ENCODE results near the gene LRRTM1. TPM values are rescaled to one million over a fixed set of nuclear protein-coding genes. Genes with fewer than 3 reads are reported as not detected.

The LRRTM1 gene
- total and polyA plus RNA-seq, 2 donors (not counting 3 experiments of a cell fraction or from before 2014, with no cell fraction given): not detected

DNA sequence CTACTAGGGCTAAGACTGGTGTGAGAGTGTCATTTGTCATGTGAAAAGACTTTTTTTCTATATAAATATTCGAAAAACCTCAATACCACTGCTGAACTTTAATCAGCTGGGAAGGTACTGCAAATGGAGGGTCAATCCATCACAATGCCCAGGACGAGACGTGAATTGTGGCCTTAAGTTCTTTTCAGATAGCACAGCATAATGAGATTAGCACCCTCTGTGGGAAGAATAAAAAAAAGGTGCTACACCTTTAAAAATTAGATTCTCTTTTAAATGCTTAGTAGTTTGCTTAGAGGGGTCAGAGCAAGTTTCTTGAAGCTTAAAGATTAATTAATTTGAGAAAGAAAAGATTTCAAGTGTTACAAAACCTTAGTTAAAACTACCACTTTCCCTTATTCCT is 5.6 kb downstream of the LRRTM1 start:
- Histone ChIP-seq H3K4me2 (ENCODE audit: insufficient read depth, low read length) (no peak overlapping the region), H3K9ac (replicated peaks; ENCODE audit: extremely low read depth, insufficient read depth, low read length) (no peak overlapping the region), H3K9me3 (replicated peaks; ENCODE audit: control insufficient read depth, insufficient read depth, low read length) (peaks cover 3% of the 10 kb centered on the region), H3K36me3 (ENCODE audit: control insufficient read depth in 2 of 2, extremely low read depth in 1 of 2, insufficient read depth in 2 of 2, low read length in 2 of 2) (no peaks in the 10 kb centered on the region), H3K27me3 (ENCODE audit: control insufficient read depth in 2 of 2, insufficient read depth in 2 of 2, low read length in 2 of 2) (peaks cover 0 to 11% of the 10 kb centered on the region in 2 experiments), H4K20me1 (replicated peaks; ENCODE audit: control insufficient read depth, extremely low read depth, insufficient read depth, low read length) (no peaks in the 10 kb centered on the region), H3K9me1 (replicated peaks; ENCODE audit: control insufficient read depth, extremely low read depth, insufficient read depth, low read length) (no peaks in the 10 kb centered on the region), H3K27ac (ENCODE audit: insufficient read depth, low read depth, low read length) (no peak overlapping the region), H3K79me2 (ENCODE audit: control insufficient read depth, insufficient read depth, low read length) (no peaks in the 10 kb centered on the region), H3K4me1 (ENCODE audit: control insufficient read depth, extremely low read depth, insufficient read depth, low read length) (no peaks in the 10 kb centered on the region), H2AFZ (ENCODE audit: low read depth, low read length) (no peak overlapping the region), H3K4me3 (replicated peaks in 1 of 3; ENCODE audit: insufficient read depth in 1 of 3, low read depth in 1 of 3, low read length in 3 of 3) (no peak overlapping the region)
- dilution Hi-C loops (cut with MboI; ENCODE audit: extremely low pct_ligation_motif_present, low sequenced_read_pairs) (no loop called here), intact Hi-C loops (cut with micrococcal nuclease) (no loop called here)
- BruUV-seq (replicated peaks): no TSS peak
- DNase-seq (ENCODE audit: low read depth, low spot score) (no peak), FAIRE-seq (no peak)
- POLR2A ChIA-PET: no interaction called here
- TF ChIP-seq JUN (IDR thresholded peaks at IDR 0.05; ENCODE audit: borderline replicate concordance, insufficient read depth, insufficient read length, low read depth): no peak
- TF ChIP-seq, protein P1, sequence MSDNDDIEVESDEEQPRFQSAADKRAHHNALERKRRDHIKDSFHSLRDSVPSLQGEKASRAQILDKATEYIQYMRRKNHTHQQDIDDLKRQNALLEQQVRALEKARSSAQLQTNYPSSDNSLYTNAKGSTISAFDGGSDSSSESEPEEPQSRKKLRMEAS (IDR thresholded peaks at IDR 0.05; ENCODE audit: insufficient read depth, insufficient read length): no peak
- TF ChIP-seq POLR2AphosphoS5 (IDR thresholded peaks at IDR 0.05; ENCODE audit: insufficient read depth, low read depth, low read length): no peak
- TF ChIP-seq FOS (IDR thresholded peaks at IDR 0.05; ENCODE audit: borderline replicate concordance, insufficient read depth, low read length): no peak
- TF ChIP-seq, protein P2, sequence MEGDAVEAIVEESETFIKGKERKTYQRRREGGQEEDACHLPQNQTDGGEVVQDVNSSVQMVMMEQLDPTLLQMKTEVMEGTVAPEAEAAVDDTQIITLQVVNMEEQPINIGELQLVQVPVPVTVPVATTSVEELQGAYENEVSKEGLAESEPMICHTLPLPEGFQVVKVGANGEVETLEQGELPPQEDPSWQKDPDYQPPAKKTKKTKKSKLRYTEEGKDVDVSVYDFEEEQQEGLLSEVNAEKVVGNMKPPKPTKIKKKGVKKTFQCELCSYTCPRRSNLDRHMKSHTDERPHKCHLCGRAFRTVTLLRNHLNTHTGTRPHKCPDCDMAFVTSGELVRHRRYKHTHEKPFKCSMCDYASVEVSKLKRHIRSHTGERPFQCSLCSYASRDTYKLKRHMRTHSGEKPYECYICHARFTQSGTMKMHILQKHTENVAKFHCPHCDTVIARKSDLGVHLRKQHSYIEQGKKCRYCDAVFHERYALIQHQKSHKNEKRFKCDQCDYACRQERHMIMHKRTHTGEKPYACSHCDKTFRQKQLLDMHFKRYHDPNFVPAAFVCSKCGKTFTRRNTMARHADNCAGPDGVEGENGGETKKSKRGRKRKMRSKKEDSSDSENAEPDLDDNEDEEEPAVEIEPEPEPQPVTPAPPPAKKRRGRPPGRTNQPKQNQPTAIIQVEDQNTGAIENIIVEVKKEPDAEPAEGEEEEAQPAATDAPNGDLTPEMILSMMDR (IDR thresholded peaks at IDR 0.05; ENCODE audit: extremely low read depth in 1 of 2, insufficient read depth in 1 of 2, low read depth in 1 of 2, low read length in 2 of 2): no peak
- TF ChIP-seq GATA2 (IDR thresholded peaks at IDR 0.05; ENCODE audit: insufficient read depth, insufficient read length, low read depth, low read length): no peak
- no peak for TF ChIP-seq EZH2 (IDR thresholded peaks at IDR 0.05; ENCODE audit: borderline replicate concordance, low read depth, low read length, severe bottlenecking)
- TF ChIP-seq POLR2A (IDR thresholded peaks at IDR 0.05; ENCODE audit: low read depth, low read length): no peak
- TF ChIP-seq MYC (IDR thresholded peaks at IDR 0.05; ENCODE audit: low read depth, low read length): no peak
- CTCF ChIA-PET: no interaction called here
